Mesothelial cell of epicardium (in vitro differentiated cells): ENCODE measurements around the gene RADX. TPM values are rescaled to one million over a fixed set of nuclear protein-coding genes. Genes with fewer than 3 reads are reported as not detected.

Source experiments
- DNase-seq, 2 experiments: peaks; one replicate each; pipeline ENCODE4 v3.0.0; 2021; ENCODE audit warnings: low spot score in 2 of 2; ENCODE audit not compliant: unreplicated experiment in 2 of 2
- H3K27ac Mint-ChIP-seq: 2 replicates; pipeline ENCODE4 v1.8.0; 2021; ENCODE audit warnings: mixed read lengths
- H3K27me3 Mint-ChIP-seq: 2 replicates; pipeline ENCODE4 v1.8.0; 2021; ENCODE audit warnings: low read depth, mixed read lengths
- H3K36me3 Mint-ChIP-seq: 2 replicates; pipeline ENCODE4 v1.8.0; 2021; ENCODE audit warnings: mixed read lengths
- H3K4me1 Mint-ChIP-seq: 2 replicates; pipeline ENCODE4 v1.8.0; 2021; ENCODE audit warnings: mixed read lengths
- H3K4me3 Mint-ChIP-seq: 2 replicates; pipeline ENCODE4 v1.8.0; 2021; ENCODE audit warnings: mild to moderate bottlenecking, moderate library complexity, mixed read lengths
- H3K9me3 Mint-ChIP-seq: 2 replicates; pipeline ENCODE4 v1.8.0; 2021; ENCODE audit warnings: mixed read lengths
- CTCF ChIP-seq: fragments of 200-600 bp; sonication (generic); IDR thresholded peaks from one replicate; pipeline ENCODE4 v1.5.0; 2021; ENCODE audit warnings: antibody characterized with exemption; ENCODE audit not compliant: unreplicated experiment
- microRNA-seq: library from miRNA; unstranded; fragments of <30 nt; microRNA quantifications from one replicate; pipeline ENCODE4 v1.2.0, GENCODE V29; 2021; ENCODE audit warnings: inconsistent platforms, mixed read lengths
- total RNA-seq: library from RNA; stranded (reverse); gene quantifications from 3 replicates; pipeline ENCODE4 v1.2.1, GENCODE V29; 2021

The RADX gene
- total RNA-seq, 1 donor from 2014 or later, result 1.8 TPM

GRCh38 chrX:106725931-106726330 lies 114.2 kb downstream of the RADX start:
- Mint-ChIP-seq H3K9me3 (peaks cover 24% of the 10 kb centered on the region), H3K27me3 (peaks cover 81% of the 10 kb centered on the region), H3K27ac (no peak overlapping the region), H3K36me3 (no peaks in the 10 kb centered on the region), H3K4me3 (peak overlapping the region; percentile 77), H3K4me1 (peaks cover 9% of the 10 kb centered on the region)
- no peak for TF ChIP-seq CTCF
- DNase-seq, result no peak

GRCh38 chrX:106726485-106727437 lies 115.0 kb downstream of the RADX start, which contains the start of gene RNF128:
TSS of gene RNF128 (plus strand) at chrX:106726701. CDS start at chrX:106726914, 213 bp downstream.
- peaks cover 23% of the 10 kb centered on the region for H3K9me3 Mint-ChIP-seq
- no peak for TF ChIP-seq CTCF
- H3K4me3 Mint-ChIP-seq, result peak within 1 kb of the TSS; percentile 77
- no peak within 1 kb of the TSS for H3K27ac Mint-ChIP-seq
- peaks cover 9% of the 10 kb centered on the region for H3K4me1 Mint-ChIP-seq
- H3K36me3 Mint-ChIP-seq, result no peaks in the 10 kb centered on the region
- peaks cover 79% of the 10 kb centered on the region for H3K27me3 Mint-ChIP-seq
- peak in 1 of 2 experiments; percentile 42 for DNase-seq

- no peak for TF ChIP-seq CTCF
- Mint-ChIP-seq H3K27me3 (peaks cover 72% of the 10 kb centered on the region), H3K4me1 (peaks cover 9% of the 10 kb centered on the region), H3K27ac (no peak overlapping the region), H3K36me3 (no peaks in the 10 kb centered on the region), H3K4me3 (no peak overlapping the region), H3K9me3 (peaks cover 26% of the 10 kb centered on the region)
- no peak for DNase-seq
These were observed 116.6 kb downstream of the RADX start for GRCh38 chrX:106728337-106728736.

Small RNA genes within 50 kb of the gene (microRNA-seq; reads per million reads assigned to microRNA genes)
- gene MIR548AN, result not detected

Other genes with a start within 250 kb of the RADX start
- gene RNF128, start 114.7 kb downstream of the RADX start, total RNA-seq, result 0.43 to 0.86 TPM (median 0.58 TPM) in 3 replicates
- gene TBC1D8B, start 190.7 kb downstream of the RADX start, total RNA-seq, result 7.1 to 8.7 TPM (median 7.2 TPM) in 3 replicates